Central memory CD8-positive, alpha-beta T cell (primary cell): ENCODE results near the gene UBE2D4.
"Not testable (repeated sequence)": the region's sequence is repeated elsewhere in the genome, so short reads cannot be mapped to it uniquely, and the experiment has no call there.

Experiments used
- ATAC-seq: fragments of 150-1000 bp; cut with Tn5 transposase; replicated peaks from 2 replicates; pipeline ENCODE4 v1.10.0; 2022; ENCODE audit warnings: mild to moderate bottlenecking, moderate FRiP score, moderate number of reproducible peaks; ENCODE audit not compliant: poor library complexity, severe bottlenecking; ENCODE audit errors: extremely low read depth
- DNase-seq, 2 donors: peaks; one replicate each; pipeline ENCODE4 v3.0.0; 2021; ENCODE audit warnings: low spot score in 2 of 2
- H3K27ac Mint-ChIP-seq: one replicate; pipeline ENCODE4 v1.8.0; 2022; ENCODE audit warnings: low read depth, mild to moderate bottlenecking, moderate library complexity, mixed read lengths
- H3K27me3 Mint-ChIP-seq: one replicate; pipeline ENCODE4 v1.8.0; 2022; ENCODE audit warnings: mixed read lengths
- H3K36me3 Mint-ChIP-seq: one replicate; pipeline ENCODE4 v1.8.0; 2022; ENCODE audit warnings: mild to moderate bottlenecking, moderate library complexity, mixed read lengths; ENCODE audit not compliant: insufficient read depth
- H3K4me1 Mint-ChIP-seq: one replicate; pipeline ENCODE4 v1.8.0; 2022; ENCODE audit warnings: mixed read lengths
- H3K4me3 Mint-ChIP-seq: one replicate; pipeline ENCODE4 v1.8.0; 2022; ENCODE audit warnings: mild to moderate bottlenecking, moderate library complexity, mixed read lengths
- H3K9me3 Mint-ChIP-seq: one replicate; pipeline ENCODE4 v1.8.0; 2022; ENCODE audit warnings: mixed read lengths

Gene UBE2D4

DNA sequence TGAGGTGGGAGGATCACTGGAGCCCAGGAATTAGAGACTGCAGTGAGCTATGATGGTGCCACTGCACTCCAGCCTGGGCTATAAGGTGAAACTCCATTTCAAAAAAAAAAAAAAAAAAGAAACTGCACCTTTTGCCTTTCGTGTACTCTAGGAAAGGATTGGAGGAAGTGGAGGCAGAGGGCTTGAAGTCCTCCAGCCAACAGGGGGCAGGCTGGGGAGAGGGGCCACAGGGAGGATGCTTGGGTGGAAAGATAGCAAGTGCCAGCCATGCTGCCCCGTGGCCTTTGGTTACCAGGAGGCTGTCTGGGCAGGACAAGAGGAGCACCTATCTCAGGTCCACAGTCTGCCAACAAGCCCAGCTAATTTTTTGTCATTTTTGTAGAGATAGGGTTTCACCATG lies 57.5 kb downstream of the UBE2D4 start:
- H3K27ac Mint-ChIP-seq, DNase-seq, H3K36me3 Mint-ChIP-seq, ATAC-seq, H3K9me3 Mint-ChIP-seq, H3K4me3 Mint-ChIP-seq, H3K4me1 Mint-ChIP-seq, H3K27me3 Mint-ChIP-seq: not testable (repeated sequence)

DNA sequence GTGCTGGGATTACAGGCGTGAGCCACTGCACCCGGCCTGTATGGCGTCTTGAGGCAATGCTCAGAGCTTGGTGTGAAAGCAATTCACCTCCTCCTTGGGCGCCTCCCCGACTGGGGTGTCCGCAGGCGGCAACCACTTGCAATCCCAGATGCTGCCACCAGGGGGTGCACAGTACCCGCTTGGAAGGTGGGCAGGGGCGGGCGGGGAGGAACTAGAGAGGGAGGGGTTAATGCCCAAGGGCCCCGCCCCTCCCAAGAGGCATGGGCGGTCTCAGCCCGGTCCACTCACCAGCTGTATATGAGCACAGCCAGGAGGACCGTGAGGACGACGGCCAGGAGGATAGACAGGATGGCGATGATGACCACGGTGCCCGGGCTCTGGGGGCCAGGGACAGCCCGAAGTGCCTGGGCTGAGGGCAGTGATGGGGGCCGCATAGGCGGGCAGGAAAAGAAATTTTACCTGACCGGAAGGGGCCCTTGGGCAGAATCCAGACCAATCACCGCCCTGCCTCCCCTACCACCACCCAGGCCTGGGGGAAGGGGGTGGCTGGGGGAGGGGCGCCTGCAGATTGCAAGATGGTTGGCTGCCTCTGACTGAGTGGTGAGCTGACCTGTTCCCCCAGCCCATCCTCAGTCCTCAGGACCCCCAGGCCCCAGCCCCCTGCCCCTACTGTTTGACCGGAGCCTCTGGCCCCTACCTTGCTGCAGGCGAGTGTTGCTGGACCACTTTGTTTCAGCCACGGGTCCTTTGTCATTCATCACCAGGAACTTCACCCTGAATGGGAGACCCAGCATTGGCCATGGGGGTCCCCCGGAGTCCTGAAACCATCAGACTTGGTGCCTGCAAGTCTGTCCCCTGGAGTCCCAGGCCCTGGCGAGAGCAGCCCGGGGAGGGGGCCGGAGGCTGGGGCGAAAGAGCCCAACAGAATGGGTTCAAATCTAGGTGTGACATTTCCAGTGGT lies 59.9 kb downstream of the UBE2D4 start:
- not testable (repeated sequence) for H3K27me3 Mint-ChIP-seq, H3K27ac Mint-ChIP-seq, H3K4me3 Mint-ChIP-seq, H3K9me3 Mint-ChIP-seq, H3K4me1 Mint-ChIP-seq, H3K36me3 Mint-ChIP-seq
- DNase-seq (peak in 1 of 2 donors; percentile 76), ATAC-seq (peak; percentile 84)

DNA sequence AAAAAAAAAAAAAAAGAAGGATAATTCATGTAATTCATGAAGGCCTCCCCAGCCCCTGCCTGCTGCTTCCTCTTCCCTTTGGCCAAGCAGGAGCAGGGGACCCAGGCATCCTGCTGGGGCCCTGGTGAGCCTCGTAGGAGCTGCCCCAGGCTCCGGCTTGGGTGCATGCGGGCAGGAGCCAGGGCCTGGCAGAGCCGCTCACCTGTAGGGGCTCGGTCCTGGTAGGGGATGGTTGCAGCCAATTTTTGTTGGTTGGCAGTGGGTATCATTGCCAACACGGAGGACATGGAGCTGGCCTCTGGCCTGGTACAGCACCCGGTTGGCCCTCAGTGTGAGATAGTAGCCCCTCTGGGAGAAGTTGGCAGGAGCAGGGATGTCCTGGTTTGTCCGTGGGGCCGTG lies 61.2 kb downstream of the UBE2D4 start:
- H3K27me3 Mint-ChIP-seq, H3K9me3 Mint-ChIP-seq, ATAC-seq, DNase-seq, H3K4me1 Mint-ChIP-seq, H3K36me3 Mint-ChIP-seq, H3K27ac Mint-ChIP-seq, H3K4me3 Mint-ChIP-seq: not testable (repeated sequence)

DNA sequence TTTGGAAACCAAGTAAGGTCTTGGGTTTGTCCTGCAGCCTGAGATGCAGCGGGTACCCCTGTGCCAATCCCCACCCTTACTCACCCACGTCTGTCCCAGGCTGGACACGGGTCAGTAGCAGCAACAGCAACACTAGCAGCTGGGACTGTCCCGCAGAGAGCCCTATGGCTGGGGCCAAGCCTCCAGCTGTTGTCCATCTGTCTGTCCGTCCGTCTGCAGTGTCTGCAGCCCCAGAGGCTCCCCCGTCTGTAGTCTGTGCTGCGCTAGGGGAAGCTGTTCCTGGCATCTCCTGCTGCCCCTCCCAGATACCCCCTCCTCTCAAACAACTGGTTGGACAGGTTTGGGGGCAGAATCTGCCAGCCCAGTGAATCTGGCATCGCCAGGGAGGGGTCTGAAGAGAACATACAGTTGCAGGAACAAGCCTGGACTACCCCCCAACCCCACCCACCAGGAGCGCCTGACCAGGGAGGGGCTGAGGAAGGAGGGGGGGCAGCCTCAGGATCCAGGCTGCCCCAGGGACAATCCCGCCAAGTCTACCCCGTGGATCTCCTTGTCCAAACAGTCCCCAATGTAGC lies 63.9 kb downstream of the UBE2D4 start:
- H3K27ac Mint-ChIP-seq, H3K9me3 Mint-ChIP-seq, ATAC-seq, DNase-seq, H3K27me3 Mint-ChIP-seq, H3K4me1 Mint-ChIP-seq, H3K4me3 Mint-ChIP-seq: not testable (repeated sequence)
- H3K36me3 Mint-ChIP-seq: peaks cover 12% of the 10 kb centered on the region

DNA sequence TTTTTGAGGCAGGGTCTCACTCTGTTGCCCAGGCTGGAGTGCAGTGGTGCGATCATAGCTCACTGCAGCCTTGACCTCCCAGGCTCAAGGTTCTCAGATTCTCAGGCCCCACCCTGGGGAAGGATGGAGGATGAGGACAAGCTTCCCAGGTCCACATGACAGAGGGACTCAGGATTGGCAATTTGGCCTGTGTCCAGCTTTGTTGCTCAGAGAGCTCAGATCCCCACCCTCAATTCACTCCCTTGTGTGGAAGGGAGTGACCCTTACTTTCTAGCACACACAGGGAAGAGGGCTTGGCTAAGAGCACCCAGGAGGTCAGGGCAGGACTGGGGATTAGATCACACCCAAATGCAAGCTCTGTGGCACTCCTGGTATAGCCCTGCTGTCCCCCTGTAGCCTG lies 64.6 kb downstream of the UBE2D4 start:
- DNase-seq, H3K27me3 Mint-ChIP-seq, H3K27ac Mint-ChIP-seq, ATAC-seq, H3K4me1 Mint-ChIP-seq, H3K4me3 Mint-ChIP-seq, H3K9me3 Mint-ChIP-seq: not testable (repeated sequence)
- H3K36me3 Mint-ChIP-seq: peaks cover 12% of the 10 kb centered on the region

DNA sequence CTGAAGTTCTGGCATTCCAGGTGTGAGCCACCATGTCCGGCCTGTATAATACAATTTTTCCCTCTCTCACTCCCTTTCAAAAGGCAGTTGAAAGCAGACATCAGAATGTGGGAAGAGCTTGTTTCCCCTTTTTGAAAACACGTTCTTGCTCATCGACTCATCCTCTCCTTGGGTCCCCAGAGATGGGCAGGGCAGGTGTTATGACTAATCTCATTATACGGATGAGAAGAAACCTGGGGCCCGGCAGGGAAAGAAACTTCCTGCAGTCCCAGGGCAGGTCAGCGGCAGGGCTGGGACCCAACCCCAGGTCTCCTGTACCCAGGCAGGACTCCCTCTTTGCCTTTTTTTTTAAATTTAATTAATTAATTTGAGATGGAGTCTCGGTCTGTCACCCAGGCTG lies 66.7 kb downstream of the UBE2D4 start:
- not testable (repeated sequence) for ATAC-seq, H3K4me3 Mint-ChIP-seq, H3K4me1 Mint-ChIP-seq, H3K27ac Mint-ChIP-seq, DNase-seq, H3K9me3 Mint-ChIP-seq, H3K36me3 Mint-ChIP-seq, H3K27me3 Mint-ChIP-seq

DNA sequence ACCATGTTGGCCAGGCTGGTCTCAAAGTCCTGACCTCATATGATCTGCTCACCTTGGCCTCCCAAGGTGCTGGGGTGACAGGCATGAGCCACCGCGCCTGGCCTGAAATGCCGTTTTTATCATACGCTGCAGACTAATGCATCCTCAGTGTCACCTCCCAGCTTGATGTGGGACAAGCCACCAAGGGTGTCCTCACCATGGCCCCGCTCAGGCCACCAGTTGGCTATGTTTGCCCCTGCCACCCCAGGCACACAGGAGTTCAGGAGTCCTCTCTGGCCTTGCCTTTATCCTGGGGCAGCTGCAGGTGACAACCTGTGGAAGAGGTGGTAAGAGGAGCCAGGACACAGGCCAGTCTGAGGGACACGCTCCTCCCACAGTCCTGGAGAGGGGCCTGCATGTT lies 68.4 kb downstream of the UBE2D4 start:
- H3K27me3 Mint-ChIP-seq, H3K4me1 Mint-ChIP-seq, H3K27ac Mint-ChIP-seq, ATAC-seq, H3K36me3 Mint-ChIP-seq, H3K9me3 Mint-ChIP-seq, DNase-seq, H3K4me3 Mint-ChIP-seq: not testable (repeated sequence)

DNA sequence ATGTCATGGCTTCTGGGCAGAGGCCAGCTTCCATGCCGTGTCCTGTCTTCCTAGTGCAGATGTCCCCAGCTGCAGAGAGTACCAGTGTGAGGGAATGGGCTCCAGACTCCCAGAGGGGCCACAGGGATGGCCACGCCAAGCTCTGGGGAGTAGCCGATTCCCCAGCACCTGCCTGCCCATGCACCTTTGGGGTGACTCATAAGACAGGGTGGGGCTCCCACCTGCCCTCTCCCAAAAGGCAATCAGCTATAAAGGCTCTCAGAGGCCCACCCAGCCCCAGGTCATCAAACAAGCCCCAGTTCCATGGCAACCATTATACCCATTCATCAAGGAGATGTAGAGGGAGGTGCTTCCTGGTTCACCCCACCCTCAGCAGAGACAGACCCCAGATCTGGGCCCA lies 71.3 kb downstream of the UBE2D4 start, which contains the start of gene SPDYE1:
Gene SPDYE1, plus strand, starts transcription at position 366 of the 400 bp plus-strand sequence. CDS start 2,053 bp downstream, outside the sequence.
- not testable (repeated sequence) for H3K36me3 Mint-ChIP-seq

More for the DNA sequence above, 71.3 kb downstream of the UBE2D4 start, which contains the start of gene SPDYE1:
- not testable (repeated sequence) for H3K27me3 Mint-ChIP-seq, ATAC-seq, DNase-seq, H3K27ac Mint-ChIP-seq, H3K4me3 Mint-ChIP-seq, H3K4me1 Mint-ChIP-seq, H3K9me3 Mint-ChIP-seq
